KMS-11 (cell line): ENCODE data around the gene ATP5MK.

ENCODE experiments used
- H2AFZ ChIP-seq: fragments of 200-600 bp; sonication (generic); 2 replicates; pipeline ENCODE4 v1.6.1; 2016; ENCODE audit warnings: antibody characterized with exemption, mixed run types, low read depth
- H3K27ac ChIP-seq: fragments of 200-600 bp; sonication (generic); 2 replicates; pipeline ENCODE4 v1.6.1; 2016; ENCODE audit warnings: mild to moderate bottlenecking, mixed run types
- H3K27me3 ChIP-seq: fragments of 200-600 bp; sonication (generic); 2 replicates; pipeline ENCODE4 v1.6.1; 2017; ENCODE audit warnings: mild to moderate bottlenecking, low read depth, mixed run types, moderate library complexity; ENCODE audit not compliant: insufficient read depth
- H3K36me3 ChIP-seq: fragments of 200-600 bp; sonication (generic); 2 replicates; pipeline ENCODE4 v1.6.1; 2017; ENCODE audit warnings: mild to moderate bottlenecking, mixed run types; ENCODE audit not compliant: insufficient read depth
- H3K4me1 ChIP-seq: fragments of 200-600 bp; sonication (generic); 2 replicates; pipeline ENCODE4 v1.6.1; 2016; ENCODE audit warnings: mild to moderate bottlenecking, low read depth, mixed run types; ENCODE audit not compliant: poor library complexity, severe bottlenecking
- H3K4me2 ChIP-seq: fragments of 200-600 bp; sonication (generic); 2 replicates; pipeline ENCODE4 v1.7.0; 2016; ENCODE audit warnings: mild to moderate bottlenecking, mixed run types
- H3K4me3 ChIP-seq: fragments of 200-600 bp; sonication (generic); IDR thresholded peaks from 2 replicates; pipeline ENCODE4 v1.6.1; 2017; ENCODE audit warnings: low read depth, low read length, mixed read lengths; ENCODE audit not compliant: insufficient read depth
- H3K79me2 ChIP-seq: fragments of 200-600 bp; sonication (generic); 2 replicates; pipeline ENCODE4 v1.6.1; 2016; ENCODE audit warnings: low read depth, mixed run types; ENCODE audit not compliant: insufficient read depth
- H3K9ac ChIP-seq: fragments of 200-600 bp; sonication (generic); 2 replicates; pipeline ENCODE4 v1.6.1; 2016; ENCODE audit warnings: mild to moderate bottlenecking, mixed run types
- H4K20me1 ChIP-seq: fragments of 200-600 bp; sonication (generic); 2 replicates; pipeline ENCODE4 v1.6.1; 2016; ENCODE audit warnings: mild to moderate bottlenecking, mixed run types; ENCODE audit not compliant: insufficient read depth
- CTCF ChIP-seq: fragments of 200-600 bp; sonication (generic); conservative IDR thresholded peaks from 2 replicates; pipeline ENCODE4 v1.6.1; 2017; ENCODE audit warnings: low read depth, mild to moderate bottlenecking, antibody characterized with exemption, low read length, moderate library complexity, mixed read lengths

Gene ATP5MK

GRCh38 chr10:103439776-103440175, 43.5 kb upstream of the ATP5MK start:
- Histone ChIP-seq H4K20me1 (no peaks in the 10 kb centered on the region), H3K79me2 (no peaks in the 10 kb centered on the region), H3K4me2 (no peak overlapping the region), H3K27ac (no peak overlapping the region), H3K9ac (no peak overlapping the region), H3K4me3 (no peak overlapping the region), H2AFZ (no peak overlapping the region), H3K4me1 (peaks cover 3% of the 10 kb centered on the region), H3K36me3 (peaks cover under 1% of the 10 kb centered on the region; the same call in 1 of the 2 replicates), H3K27me3 (no peaks in the 10 kb centered on the region)
- no peak for TF ChIP-seq CTCF

DNA sequence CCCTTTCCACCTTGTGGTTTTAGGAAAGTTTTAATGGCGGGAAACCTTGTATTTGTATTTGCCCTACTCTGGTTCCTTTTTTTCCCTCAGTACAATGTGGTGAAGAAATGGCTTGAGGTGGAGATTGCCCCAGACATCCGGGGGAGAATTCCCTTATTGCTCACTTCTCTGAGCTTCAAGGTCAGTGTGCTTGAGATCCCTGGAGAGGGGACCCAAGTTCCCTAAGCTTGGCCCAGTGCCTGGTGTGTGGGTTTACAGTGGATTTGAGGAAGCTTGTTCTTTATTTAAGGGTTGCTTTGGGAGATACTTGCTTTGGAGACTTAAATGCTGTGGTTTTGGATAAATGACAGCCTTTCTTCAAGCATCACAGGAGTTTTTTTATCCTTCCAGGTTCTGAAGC, 37.6 kb upstream of the ATP5MK start:
- H3K27ac ChIP-seq: no peak overlapping the region
- H2AFZ ChIP-seq: no peak overlapping the region
- no peak for TF ChIP-seq CTCF
- H3K36me3 ChIP-seq: peaks cover 6% of the 10 kb centered on the region; the same call in 1 of the 2 replicates
- no peak overlapping the region for H3K4me2 ChIP-seq
- no peaks in the 10 kb centered on the region for H3K27me3 ChIP-seq
- no peaks in the 10 kb centered on the region; the same call in 1 of the 2 replicates for H3K79me2 ChIP-seq
- H3K9ac ChIP-seq: no peak overlapping the region
- no peaks in the 10 kb centered on the region for H3K4me1 ChIP-seq
- H3K4me3 ChIP-seq: no peak overlapping the region
- no peaks in the 10 kb centered on the region for H4K20me1 ChIP-seq

DNA sequence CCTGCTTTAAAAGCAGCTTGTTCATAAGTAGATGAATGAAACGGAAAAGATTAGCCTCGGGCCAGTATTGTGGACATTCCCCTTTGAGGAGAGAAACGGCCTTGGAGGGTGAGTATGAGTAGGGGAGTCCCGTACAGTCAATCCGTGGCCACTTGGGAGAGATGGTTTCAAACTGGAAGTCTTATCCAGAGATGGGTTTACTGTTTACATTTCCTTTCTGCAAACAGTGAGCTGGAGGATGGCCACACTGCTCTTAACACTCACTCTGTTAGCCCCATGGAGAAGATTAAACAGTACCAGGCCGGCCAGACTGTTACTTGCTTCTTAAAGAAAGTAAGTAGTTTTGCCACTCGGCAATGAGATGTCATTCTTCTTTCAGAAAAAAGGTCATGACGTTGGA, 35.6 kb upstream of the ATP5MK start:
- Histone ChIP-seq H3K4me3 (no peak overlapping the region), H2AFZ (no peak overlapping the region), H3K27ac (no peak overlapping the region), H4K20me1 (no peaks in the 10 kb centered on the region), H3K9ac (no peak overlapping the region), H3K79me2 (no peaks in the 10 kb centered on the region; the same call in 1 of the 2 replicates), H3K27me3 (no peaks in the 10 kb centered on the region), H3K4me2 (no peak overlapping the region), H3K4me1 (no peaks in the 10 kb centered on the region), H3K36me3 (peaks cover 6% of the 10 kb centered on the region; the same call in 1 of the 2 replicates)
- no peak for TF ChIP-seq CTCF

GRCh38 chr10:103429647-103430046, 33.4 kb upstream of the ATP5MK start:
- no peak for TF ChIP-seq CTCF
- no peak overlapping the region for H2AFZ ChIP-seq
- H3K79me2 ChIP-seq: no peaks in the 10 kb centered on the region; the same call in 1 of the 2 replicates
- H4K20me1 ChIP-seq: no peaks in the 10 kb centered on the region
- H3K27ac ChIP-seq: no peak overlapping the region
- no peak overlapping the region for H3K9ac ChIP-seq
- no peak overlapping the region for H3K4me2 ChIP-seq
- H3K27me3 ChIP-seq: no peaks in the 10 kb centered on the region
- no peaks in the 10 kb centered on the region for H3K4me1 ChIP-seq
- no peak overlapping the region for H3K4me3 ChIP-seq
- H3K36me3 ChIP-seq: peaks cover 8% of the 10 kb centered on the region; the same call in 1 of the 2 replicates
